Medulla oblongata (tissue), 1 donor: ENCODE data around the gene PTPN3.

Experiments
- DNase-seq: peaks from one replicate; pipeline ENCODE4 v3.0.0-alpha.2; 2015; ENCODE audit errors: extremely low spot score

PTPN3 gene

DNA sequence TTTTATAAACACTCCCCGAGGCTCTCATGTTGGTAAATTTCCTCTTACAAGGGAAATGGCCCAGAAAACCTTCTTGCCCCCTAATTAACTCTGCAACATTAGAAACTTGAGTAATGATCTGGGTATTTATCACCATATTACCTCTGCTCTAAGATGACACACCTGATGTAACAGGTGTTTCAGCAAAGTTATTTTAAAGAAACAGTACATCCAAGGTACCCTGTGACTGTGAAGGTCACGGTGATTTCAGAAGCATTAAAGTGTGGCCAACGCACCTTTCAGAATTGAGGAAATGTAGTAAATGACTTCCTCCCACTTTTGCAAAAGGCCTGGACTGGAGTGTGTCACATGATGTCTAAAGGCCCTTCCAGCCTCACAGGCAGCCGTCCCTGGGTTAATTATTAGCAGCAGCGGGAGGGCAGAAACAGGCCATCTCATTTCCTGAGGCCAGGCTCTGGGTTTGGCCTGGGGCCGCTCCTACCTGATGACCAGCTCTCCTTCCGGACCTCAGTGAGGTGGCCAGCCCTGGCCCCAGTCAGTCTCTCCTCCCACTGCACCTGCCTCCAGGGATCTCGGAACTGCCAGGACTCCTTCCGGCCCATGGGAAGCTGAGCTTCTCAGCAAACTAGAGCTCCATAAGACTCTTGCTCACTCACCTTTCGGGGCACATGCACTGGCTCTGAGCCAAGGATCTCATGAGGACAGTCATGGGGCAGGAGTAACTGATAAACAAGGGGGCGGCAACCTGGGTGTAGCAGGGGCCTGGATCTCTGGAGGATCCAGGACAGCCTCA is 20.7 kb downstream of the PTPN3 start:
- no peak for DNase-seq

DNA sequence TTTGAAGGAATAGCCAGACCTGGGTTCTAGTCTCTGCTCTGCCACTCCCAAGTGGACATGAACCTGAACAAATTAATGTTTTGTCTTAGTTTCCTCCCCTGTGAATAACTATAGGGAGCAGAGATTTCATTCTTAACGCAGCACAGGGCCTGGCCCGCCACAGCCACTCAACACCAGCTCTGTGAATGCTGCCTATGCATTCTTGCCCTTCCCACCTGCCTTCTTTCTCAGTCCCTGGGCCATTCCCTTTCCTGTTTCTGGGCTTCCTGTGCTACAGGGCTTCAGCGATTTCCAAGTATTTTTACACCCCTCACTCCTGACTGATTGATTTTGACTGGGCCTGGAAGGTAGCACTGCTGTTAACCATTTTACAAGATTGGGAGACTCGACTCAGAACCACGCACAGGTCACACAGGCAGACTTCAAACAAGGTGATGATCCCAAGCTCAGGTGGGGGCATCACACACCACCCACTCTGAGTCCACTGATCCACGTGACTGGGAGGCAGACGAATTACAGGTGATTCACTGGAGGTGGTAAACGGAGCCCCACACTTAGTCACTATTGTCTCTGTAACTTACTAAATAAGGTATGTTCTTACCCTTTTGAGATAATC is 21.4 kb downstream of the PTPN3 start:
- DNase-seq = no peak

- no peak for DNase-seq
These were observed 22.6 kb downstream of the PTPN3 start for GRCh38 chr9:109475526-109475925.

GRCh38 chr9:109474944-109475343 is 23.2 kb downstream of the PTPN3 start:
- DNase-seq = no peak

DNA sequence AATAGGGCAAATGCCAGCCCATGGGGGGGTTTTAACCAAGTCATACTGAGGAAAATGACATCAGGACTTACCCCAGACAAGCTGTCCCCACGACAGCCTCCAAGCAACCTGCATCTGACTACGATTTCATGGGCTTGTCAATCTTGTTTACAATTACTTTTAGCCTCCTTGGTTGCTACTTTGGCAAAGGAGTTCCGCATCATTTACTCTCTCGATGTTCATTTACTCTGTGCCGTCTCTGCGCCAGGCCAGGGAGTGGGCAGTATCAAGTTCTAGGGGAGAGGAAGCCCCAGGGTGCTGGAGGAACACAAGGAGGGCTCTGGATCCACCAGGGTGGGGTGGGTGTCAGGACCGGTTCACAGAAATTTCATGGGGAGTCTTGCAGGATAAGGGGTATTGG is 23.9 kb downstream of the PTPN3 start:
- no peak for DNase-seq

DNA sequence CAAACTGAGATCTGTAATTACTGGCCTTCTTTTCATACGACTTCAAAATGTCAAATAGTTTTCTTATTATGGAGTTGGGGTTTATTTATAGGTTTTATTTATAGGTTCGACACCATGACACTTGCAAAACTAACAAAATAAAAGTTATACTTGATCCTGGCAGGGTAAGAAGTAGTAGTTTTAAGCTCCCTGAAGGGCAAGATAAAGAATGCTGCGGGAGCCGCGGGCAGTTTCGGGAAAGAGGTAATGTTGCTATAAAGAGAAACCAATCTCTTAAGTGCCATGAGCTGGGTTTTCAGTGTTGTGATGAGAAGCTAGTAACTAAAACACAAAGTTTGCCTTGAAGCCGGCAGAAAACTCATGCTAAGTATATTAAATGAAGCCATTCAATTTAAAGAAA is 24.8 kb downstream of the PTPN3 start:
- DNase-seq = no peak

DNA sequence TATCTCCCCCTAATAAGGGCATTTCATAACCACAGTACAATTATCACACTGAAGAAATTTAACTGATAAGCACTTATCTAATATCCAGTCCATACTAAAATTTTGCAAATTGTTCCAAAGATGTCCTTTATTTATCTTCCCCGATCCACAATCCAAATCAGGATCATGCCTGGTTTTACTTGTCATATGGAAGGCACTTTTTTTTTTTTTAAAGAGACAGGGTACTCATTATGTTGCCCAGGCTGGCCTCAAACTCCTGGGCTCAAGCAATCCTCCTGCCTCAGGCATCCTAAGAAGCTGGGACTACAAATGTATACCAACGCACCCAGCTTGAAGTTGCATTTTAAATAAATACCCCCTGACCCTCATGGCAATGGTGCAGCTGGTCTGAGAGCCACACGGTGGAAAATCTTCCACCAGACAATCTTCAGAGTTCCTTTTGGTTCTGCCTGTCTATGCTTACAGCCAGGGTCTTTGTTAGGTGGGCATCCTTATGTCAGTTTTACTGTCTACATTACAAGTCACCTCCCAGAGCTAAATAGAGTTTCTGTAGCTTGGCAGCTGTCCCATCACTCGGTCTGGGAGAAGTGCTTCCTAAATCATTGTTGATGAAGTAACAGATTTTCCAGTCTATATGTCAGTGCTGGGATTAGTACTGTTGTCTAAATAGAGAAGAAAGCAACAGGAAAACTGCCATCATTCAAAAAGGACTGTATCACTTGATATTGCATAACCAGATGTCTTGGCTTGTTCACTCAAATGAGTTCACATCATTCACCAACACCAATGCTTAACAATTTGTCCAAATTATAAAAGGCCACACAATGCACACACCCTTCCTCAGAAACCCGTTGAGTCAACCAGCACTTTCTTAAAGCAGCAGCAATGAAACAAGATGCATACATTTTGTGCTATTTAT is 26.4 kb downstream of the PTPN3 start:
- DNase-seq = no peak

- DNase-seq = peak; percentile 88
These were observed 28.3 kb downstream of the PTPN3 start for GRCh38 chr9:109469646-109470358.

DNA sequence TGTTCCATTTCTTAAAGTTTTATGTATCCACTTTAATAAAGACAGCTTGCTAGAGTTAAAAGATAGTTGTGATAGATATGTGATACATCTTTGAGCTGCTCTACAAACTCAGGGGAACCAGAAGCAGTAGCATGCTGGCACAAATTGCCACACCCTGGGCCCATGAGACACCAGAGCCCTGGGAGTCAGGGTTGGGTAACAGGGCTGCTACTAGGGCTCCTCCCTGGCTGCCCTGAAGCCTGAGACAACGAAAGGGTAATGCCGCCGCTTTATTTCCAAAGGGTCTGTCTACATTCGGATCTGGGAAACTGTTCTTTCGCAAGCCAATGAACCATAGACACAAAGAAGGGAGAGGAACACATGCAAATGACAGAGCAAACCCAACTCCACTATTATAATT is 29.2 kb downstream of the PTPN3 start:
- no peak for DNase-seq

- no peak for DNase-seq
These were observed 30.2 kb downstream of the PTPN3 start for GRCh38 chr9:109467936-109468335.

DNA sequence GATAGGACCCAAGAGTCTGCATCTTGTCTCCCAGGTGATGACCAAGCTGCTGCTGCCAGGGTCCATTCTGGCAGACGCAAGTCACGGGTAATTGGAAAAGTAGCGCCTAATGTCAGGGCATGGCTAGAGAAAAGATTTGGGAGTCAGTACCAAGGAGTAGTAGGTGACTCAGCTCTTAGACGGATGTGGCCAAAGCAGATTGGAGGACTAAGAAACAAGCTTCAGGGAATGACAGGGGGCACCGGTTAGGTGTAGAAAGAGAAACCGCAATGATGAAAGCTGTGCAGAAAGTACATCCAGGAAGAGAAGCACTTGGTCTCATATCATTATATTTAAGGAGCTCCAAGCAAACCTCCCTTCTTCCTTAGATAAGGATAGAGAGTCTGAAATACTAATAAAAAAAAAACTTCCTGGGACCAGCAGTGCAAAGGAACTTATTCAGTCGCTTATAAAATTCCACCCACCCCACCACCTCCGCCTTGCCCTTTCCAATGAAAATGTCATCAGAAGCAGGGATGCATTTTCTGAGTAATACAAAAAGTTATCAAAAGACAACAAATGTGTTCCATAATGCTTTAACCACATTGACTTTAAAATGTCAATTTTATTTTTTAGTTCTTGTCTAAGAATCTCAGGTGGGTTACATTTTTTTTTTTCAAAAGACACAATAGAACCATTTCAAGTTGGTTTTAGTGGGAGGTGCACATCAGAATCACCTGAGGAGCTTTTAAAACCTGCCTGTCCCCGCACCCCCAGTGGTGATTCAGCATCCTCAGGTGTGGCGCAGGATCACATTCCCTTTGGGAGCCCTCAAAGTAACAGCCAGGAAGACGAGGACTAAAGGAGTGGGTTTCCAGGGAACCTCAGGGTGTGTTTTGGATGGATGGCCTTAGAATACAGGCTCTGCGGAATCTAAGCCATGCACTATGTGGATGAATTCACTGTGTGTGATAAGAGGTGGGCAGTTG is 31.2 kb downstream of the PTPN3 start:
- no peak for DNase-seq

DNA sequence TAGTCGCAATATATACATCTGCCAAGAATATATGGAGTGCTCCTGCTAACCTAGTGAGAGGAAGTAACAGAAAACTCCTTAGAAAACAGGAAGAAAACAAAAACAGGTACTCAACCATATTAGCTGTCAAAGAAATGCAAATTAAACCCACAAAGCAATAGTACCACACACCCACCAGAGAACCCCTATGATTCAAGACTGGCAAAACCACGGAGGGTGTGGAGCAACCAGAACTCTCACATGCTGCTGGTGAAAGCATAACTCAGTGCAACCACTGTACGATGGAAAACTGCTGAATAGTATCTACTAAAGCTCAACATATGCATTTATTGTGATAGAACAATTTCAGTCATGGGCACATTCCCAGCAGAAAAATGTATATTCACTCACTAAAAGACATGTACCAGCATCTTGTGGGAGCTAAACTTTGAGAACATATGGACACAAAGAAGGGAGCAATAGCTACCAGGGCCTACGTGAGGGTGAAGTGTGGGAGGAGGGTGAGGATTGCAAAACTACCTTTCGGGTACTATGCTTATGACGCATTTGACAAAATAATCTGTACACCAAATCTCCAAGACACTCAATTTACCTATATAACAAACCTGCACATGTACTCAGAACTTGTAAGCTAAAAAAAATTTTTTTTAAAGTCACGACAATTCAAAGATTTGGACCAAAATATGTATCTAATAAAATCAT is 34.0 kb downstream of the PTPN3 start:
- DNase-seq = no peak

DNA sequence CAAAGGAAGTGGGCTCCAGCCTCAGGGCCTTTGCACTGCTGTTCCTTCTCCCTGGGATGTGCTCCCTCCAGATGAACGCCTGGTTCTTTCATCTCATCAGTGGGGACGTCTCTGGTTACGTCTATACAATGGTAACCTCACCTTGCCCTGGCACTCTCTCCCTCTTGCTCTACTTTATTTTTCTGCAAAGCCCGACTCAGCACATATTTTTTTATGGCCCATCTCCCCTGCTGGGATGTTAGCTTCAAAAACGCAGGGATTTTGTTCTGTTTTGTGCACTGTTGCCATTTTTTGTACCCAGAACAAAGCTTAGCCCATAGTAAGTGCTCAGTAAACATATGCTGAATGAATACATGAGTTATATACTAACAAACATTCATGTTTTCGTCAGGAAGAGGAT is 37.5 kb downstream of the PTPN3 start:
- DNase-seq = no peak

DNA sequence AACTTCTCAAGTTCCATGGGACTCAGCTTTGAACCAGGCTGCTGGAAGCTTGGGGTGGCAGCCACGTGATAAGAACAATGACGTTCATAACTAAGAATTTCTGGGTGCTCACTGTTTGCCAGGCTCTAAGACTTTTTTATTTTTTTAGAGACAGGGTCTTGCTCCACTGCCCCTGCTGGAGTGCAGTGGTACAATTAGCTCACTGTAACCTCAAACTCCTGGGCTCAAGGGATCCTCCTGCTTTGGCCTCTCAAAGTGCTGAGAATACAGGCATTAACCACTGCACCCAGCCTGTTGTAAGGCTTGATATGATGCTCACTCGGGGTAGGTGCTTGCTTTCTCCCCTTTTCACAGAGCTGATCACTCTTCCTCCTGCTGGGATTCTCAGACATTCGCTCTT is 38.7 kb downstream of the PTPN3 start:
- DNase-seq = no peak

GRCh38 chr9:109458453-109459211 is 39.5 kb downstream of the PTPN3 start:
- no peak for DNase-seq

DNA sequence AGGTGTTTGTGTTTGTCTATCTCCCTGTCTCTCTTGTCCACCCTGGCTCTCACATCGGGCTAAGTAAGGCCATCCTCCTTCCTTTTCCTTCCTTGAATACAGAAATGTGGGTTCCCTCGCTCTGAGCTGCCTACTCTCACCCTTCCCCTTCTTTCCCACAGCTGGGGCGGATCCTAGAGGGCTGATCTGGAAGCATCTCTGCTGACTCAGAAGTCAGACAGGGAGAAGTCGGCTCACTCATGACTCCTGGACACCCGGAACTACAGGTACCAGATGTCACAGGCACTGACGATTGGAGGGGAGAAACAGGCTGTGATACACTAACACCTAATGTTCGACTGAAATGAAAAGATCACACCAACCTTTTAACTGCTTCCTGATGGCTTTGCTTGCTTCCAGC is 41.3 kb downstream of the PTPN3 start:
- no peak for DNase-seq

DNA sequence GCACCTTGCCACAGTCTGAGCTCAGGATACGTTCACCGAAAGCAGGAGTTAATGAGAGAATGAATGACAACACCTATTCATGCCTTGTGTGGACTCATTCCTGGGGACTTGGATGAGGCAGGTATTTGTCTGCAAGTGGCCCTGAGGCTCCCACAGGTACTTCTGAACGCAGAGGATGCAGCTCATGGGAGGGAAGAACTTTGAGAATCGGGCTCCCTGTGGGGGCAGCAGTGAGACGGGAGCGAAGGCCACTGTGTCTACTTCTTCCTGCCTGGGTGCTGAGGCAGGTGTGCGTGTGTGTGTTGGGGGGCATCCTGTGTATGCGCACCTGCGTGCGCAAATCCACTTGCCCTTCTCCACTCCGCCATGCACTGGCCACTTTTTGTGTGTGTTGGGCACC is 42.2 kb downstream of the PTPN3 start:
- DNase-seq = no peak

DNA sequence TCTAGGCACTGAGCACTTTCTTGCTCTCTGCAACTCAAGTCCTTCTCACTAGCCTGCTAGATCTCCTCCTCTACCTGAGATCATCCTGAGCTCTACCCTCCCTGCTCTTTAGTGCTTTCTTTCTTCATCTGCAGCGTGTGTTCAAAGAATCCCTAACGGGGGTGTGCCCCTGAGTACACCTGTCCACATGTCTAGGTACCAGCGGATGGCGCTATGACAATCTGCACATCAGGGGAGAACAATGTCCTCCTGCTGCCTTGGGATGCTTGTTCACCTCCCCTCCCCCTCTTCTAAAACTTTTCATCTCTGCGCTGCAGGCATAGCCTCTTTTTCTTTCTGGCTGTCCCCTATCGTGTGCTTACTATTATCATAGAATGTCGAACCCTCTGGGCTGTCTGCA is 42.7 kb downstream of the PTPN3 start:
- no peak for DNase-seq

DNA sequence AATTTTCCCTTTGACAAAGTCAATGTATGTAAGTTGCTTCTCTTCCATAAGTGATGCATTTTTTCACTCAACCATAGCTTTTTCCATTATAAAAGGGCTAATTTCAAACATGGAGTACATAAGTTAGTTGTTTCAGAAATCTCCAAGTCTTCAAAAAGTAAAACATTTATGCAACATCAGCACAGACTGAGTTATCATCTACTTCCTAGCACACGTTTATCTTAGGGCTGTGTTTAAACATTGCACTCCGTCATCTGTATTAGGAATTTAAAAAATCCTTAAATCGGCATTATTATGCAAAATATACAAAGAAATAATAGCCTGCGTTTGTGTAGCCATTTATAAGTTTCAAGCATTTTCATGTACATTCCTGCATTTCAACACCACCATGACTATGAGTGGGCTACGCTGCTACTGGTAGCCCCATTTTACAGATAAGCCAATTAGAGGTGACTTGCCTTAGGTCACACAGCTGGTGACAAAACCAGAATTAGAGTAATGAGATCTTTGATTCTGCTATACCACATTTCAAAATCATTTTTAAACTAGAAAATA is 43.4 kb downstream of the PTPN3 start:
- no peak for DNase-seq
